WTC11 (cell line): Measurements from ENCODE around the gene FGF23. TPM values are rescaled to one million over a fixed set of nuclear protein-coding genes. Genes with fewer than 3 reads are reported as not detected.

ENCODE experiments used
- ATAC-seq: fragments of 200-7000 bp; cut with Tn5 transposase; 2 replicates; pipeline ENCODE4 v1.10.0; 2021; ENCODE audit warnings: mild to moderate bottlenecking, moderate library complexity
- CTCF ChIA-PET: fragments of 300-600 bp; sonication (Branson Sonifier 250); formaldehyde crosslinking; loops from one replicate; lab custom pipeline; 2021; ENCODE audit warnings: antibody characterized with exemption; lab: Charles Lee
- POLR2A ChIA-PET: fragments of 350-600 bp; sonication (Branson Sonifier 250); formaldehyde crosslinking; loops from one replicate; lab custom pipeline; 2021; ENCODE audit warnings: antibody characterized with exemption; lab: Charles Lee
- DNase-seq: peaks from one replicate; pipeline ENCODE4 v3.0.0; 2021; ENCODE audit warnings: low spot score
- H3K27ac Mint-ChIP-seq: 2 replicates; pipeline ENCODE4 v1.8.0; 2021; ENCODE audit warnings: mixed read lengths
- H3K27me3 Mint-ChIP-seq: 2 replicates; pipeline ENCODE4 v1.8.0; 2021; ENCODE audit warnings: low read depth, mild to moderate bottlenecking, moderate library complexity, mixed read lengths
- H3K36me3 Mint-ChIP-seq: 2 replicates; pipeline ENCODE4 v1.8.0; 2021; ENCODE audit warnings: mixed read lengths
- H3K4me1 Mint-ChIP-seq: 2 replicates; pipeline ENCODE4 v1.8.0; 2022; ENCODE audit warnings: mixed read lengths
- H3K4me3 Mint-ChIP-seq: 2 replicates; pipeline ENCODE4 v1.8.0; 2021; ENCODE audit warnings: mild to moderate bottlenecking, moderate library complexity, mixed read lengths
- H3K9me3 Mint-ChIP-seq: 2 replicates; pipeline ENCODE4 v1.8.0; 2021; ENCODE audit warnings: mixed read lengths
- CTCF ChIP-seq: fragments of 200-600 bp; IDR thresholded peaks from 2 replicates; pipeline ENCODE4 v1.8.0; 2022; ENCODE audit warnings: antibody characterized with exemption
- ELF4 ChIP-seq: sonication (generic); formaldehyde crosslinking; IDR thresholded peaks from 2 replicates; pipeline ENCODE4 v1.8.1; 2022; ENCODE audit warnings: low read depth, mild to moderate bottlenecking, moderate library complexity, missing genetic modification reagents
- ERG ChIP-seq: fragments of 250-450 bp; sonication (Bioruptor Pico); IDR thresholded peaks from 2 replicates; pipeline ENCODE4 v1.8.0; 2021; ENCODE audit warnings: mild to moderate bottlenecking
- ESRRA ChIP-seq: sonication (generic); formaldehyde crosslinking; IDR thresholded peaks from 2 replicates; pipeline ENCODE4 v1.8.1; 2022; ENCODE audit warnings: mild to moderate bottlenecking, missing genetic modification reagents, borderline replicate concordance
- ETV6 ChIP-seq: sonication (generic); formaldehyde crosslinking; IDR thresholded peaks from 2 replicates; pipeline ENCODE4 v1.8.1; 2022; ENCODE audit warnings: mild to moderate bottlenecking, missing genetic modification reagents
- GRHL2 ChIP-seq: fragments of 250-450 bp; sonication (Bioruptor Pico); IDR thresholded peaks from 2 replicates; pipeline ENCODE4 v1.8.0; 2022; ENCODE audit warnings: mild to moderate bottlenecking, moderate library complexity; ENCODE audit not compliant: insufficient replicate concordance, severe bottlenecking
- GTF2I ChIP-seq: fragments of 250-450 bp; sonication (Bioruptor Pico); conservative IDR thresholded peaks from 2 replicates; pipeline ENCODE4 v1.4.0; 2021; ENCODE audit warnings: mild to moderate bottlenecking
- IRF1 ChIP-seq: sonication (generic); formaldehyde crosslinking; IDR thresholded peaks from 2 replicates; pipeline ENCODE4 v1.8.0; 2023; ENCODE audit warnings: missing genetic modification reagents
- IRF2 ChIP-seq: sonication (generic); formaldehyde crosslinking; IDR thresholded peaks from 2 replicates; pipeline ENCODE4 v1.8.0; 2022; ENCODE audit warnings: low read depth, missing genetic modification reagents, borderline replicate concordance
- JAZF1 ChIP-seq: fragments of 250-450 bp; sonication (Bioruptor Pico); IDR thresholded peaks from 2 replicates; pipeline ENCODE4 v1.9.0; 2021; ENCODE audit warnings: moderate library complexity, mild to moderate bottlenecking, inconsistent platforms
- MLX ChIP-seq: sonication (generic); formaldehyde crosslinking; IDR thresholded peaks from 2 replicates; pipeline ENCODE4 v1.8.1; 2023; ENCODE audit warnings: mild to moderate bottlenecking, missing genetic modification reagents, moderate library complexity
- MYBL2 ChIP-seq: sonication (generic); formaldehyde crosslinking; IDR thresholded peaks from 2 replicates; pipeline ENCODE4 v1.8.1; 2023; ENCODE audit warnings: mild to moderate bottlenecking, moderate library complexity, missing genetic modification reagents
- NR1H2 ChIP-seq: sonication (generic); formaldehyde crosslinking; IDR thresholded peaks from 2 replicates; pipeline ENCODE4 v1.9.0; 2021; ENCODE audit warnings: mild to moderate bottlenecking, moderate library complexity, missing genetic modification reagents
- NR3C1 ChIP-seq: sonication (generic); formaldehyde crosslinking; conservative IDR thresholded peaks from 2 replicates; pipeline ENCODE4 v1.8.1; 2023; ENCODE audit warnings: low read depth, mild to moderate bottlenecking, missing genetic modification reagents
- PRRX2 ChIP-seq: fragments of 250-450 bp; sonication (Bioruptor Pico); IDR thresholded peaks from 2 replicates; pipeline ENCODE4 v1.8.0; 2021; ENCODE audit warnings: mild to moderate bottlenecking
- RELA ChIP-seq: sonication (generic); formaldehyde crosslinking; IDR thresholded peaks from 2 replicates; pipeline ENCODE4 v1.8.1; 2022; ENCODE audit warnings: missing genetic modification reagents, mild to moderate bottlenecking, borderline replicate concordance
- USF1 ChIP-seq: sonication (generic); formaldehyde crosslinking; IDR thresholded peaks from 2 replicates; pipeline ENCODE4 v1.8.0; 2022; ENCODE audit warnings: mild to moderate bottlenecking, missing genetic modification reagents
- ZNF219 ChIP-seq: sonication (generic); formaldehyde crosslinking; IDR thresholded peaks from 2 replicates; pipeline ENCODE4 v1.8.0; 2023; ENCODE audit warnings: missing genetic modification reagents, mild to moderate bottlenecking, borderline replicate concordance
- ZNF263 ChIP-seq: sonication (generic); formaldehyde crosslinking; IDR thresholded peaks from 2 replicates; pipeline ENCODE4 v1.8.1; 2022; ENCODE audit warnings: low read depth, mild to moderate bottlenecking, moderate library complexity, missing genetic modification reagents
- ZNF416 ChIP-seq: fragments of 250-450 bp; sonication (Bioruptor Pico); IDR thresholded peaks from 2 replicates; pipeline ENCODE4 v1.9.0; 2021; ENCODE audit warnings: mild to moderate bottlenecking, inconsistent platforms
- ZNF423 ChIP-seq: fragments of 250-450 bp; sonication (Bioruptor Pico); IDR thresholded peaks from 2 replicates; pipeline ENCODE4 v2.1.2; 2022; ENCODE audit warnings: mild to moderate bottlenecking, moderate library complexity
- ZNF512 ChIP-seq: sonication (generic); formaldehyde crosslinking; IDR thresholded peaks from 2 replicates; pipeline ENCODE4 v1.8.1; 2022; ENCODE audit warnings: missing genetic modification reagents, borderline replicate concordance
- total RNA-seq: library from RNA; stranded (reverse); gene quantifications from 3 replicates; pipeline ENCODE4 v1.2.3, GENCODE V29; 2021

Gene FGF23
- total RNA-seq, 1 experiment from 2014 or later = 0.24 TPM

- no peak overlapping the region for H3K4me3 Mint-ChIP-seq
- peaks cover 4% of the 10 kb centered on the region; the same call in 1 of the 2 replicates for H3K4me1 Mint-ChIP-seq
- no peak for TF ChIP-seq ZNF219
- TF ChIP-seq JAZF1 (CRISPR knock-in tag) = no peak
- no peak for TF ChIP-seq IRF1
- TF ChIP-seq NR3C1 (CRISPR knock-in tag) = no peak
- peak; percentile 38 for TF ChIP-seq CTCF
- ATAC-seq = peak; percentile 77
- DNase-seq = peak; percentile 26
- ChIA-PET POLR2A (no interaction called here), CTCF (interaction anchor here (0.5 to 1.5 kb wide), 14 partner anchors 12 to 502 kb away, joined by 3 to 9 read pairs (median 4); partner anchors contain the start of gene DYRK4)
- H3K27me3 Mint-ChIP-seq = no peaks in the 10 kb centered on the region
- peaks cover 9% of the 10 kb centered on the region for H3K9me3 Mint-ChIP-seq
- no peak overlapping the region for H3K27ac Mint-ChIP-seq
- H3K36me3 Mint-ChIP-seq = peaks cover 31% of the 10 kb centered on the region
These were observed 25.7 kb downstream of the FGF23 start for GRCh38 chr12:4353785-4354208.

- no peak for TF ChIP-seq ELF4 (CRISPR knock-in tag)
- CTCF ChIA-PET = no interaction called here
- peaks cover 77% of the 10 kb centered on the region for H3K36me3 Mint-ChIP-seq
- no peak for DNase-seq
- H3K4me3 Mint-ChIP-seq = no peak overlapping the region
- ATAC-seq = no peak
- H3K4me1 Mint-ChIP-seq = no peaks in the 10 kb centered on the region
- POLR2A ChIA-PET = no interaction called here
- peaks cover 10% of the 10 kb centered on the region for H3K27me3 Mint-ChIP-seq
- peaks cover 36% of the 10 kb centered on the region for H3K9me3 Mint-ChIP-seq
- no peak overlapping the region for H3K27ac Mint-ChIP-seq
These were observed 32.6 kb downstream of the FGF23 start for GRCh38 chr12:4346931-4347330.

- no peaks in the 10 kb centered on the region for H3K4me1 Mint-ChIP-seq
- TF ChIP-seq ZNF512 (CRISPR knock-in tag) = no peak
- TF ChIP-seq NR1H2 (CRISPR knock-in tag) = no peak
- TF ChIP-seq ZNF423 (CRISPR knock-in tag) = no peak
- no peak for TF ChIP-seq ETV6 (CRISPR knock-in tag)
- no peak for TF ChIP-seq ESRRA
- no peak for TF ChIP-seq IRF2 (CRISPR knock-in tag)
- no peak overlapping the region for H3K27ac Mint-ChIP-seq
- H3K36me3 Mint-ChIP-seq = peaks cover 44% of the 10 kb centered on the region
- peaks cover 17% of the 10 kb centered on the region for H3K9me3 Mint-ChIP-seq
- no peak for DNase-seq
- no peak for ATAC-seq
- no peak overlapping the region for H3K4me3 Mint-ChIP-seq
- ChIA-PET CTCF (no interaction called here), POLR2A (no interaction called here)
- H3K27me3 Mint-ChIP-seq = no peaks in the 10 kb centered on the region
These were observed 47.7 kb downstream of the FGF23 start for GRCh38 chr12:4331842-4332241.

- DNase-seq (no peak), ATAC-seq (no peak)
- Mint-ChIP-seq H3K36me3 (peaks cover 39% of the 10 kb centered on the region), H3K27me3 (no peaks in the 10 kb centered on the region), H3K4me1 (no peaks in the 10 kb centered on the region), H3K4me3 (no peak overlapping the region), H3K9me3 (peaks cover 11% of the 10 kb centered on the region), H3K27ac (no peak overlapping the region; the same call in 1 of the 2 replicates)
- ChIA-PET POLR2A (no interaction called here), CTCF (no interaction called here)
- TF ChIP-seq MLX (CRISPR knock-in tag) (no peak), RELA (no peak), GTF2I (CRISPR knock-in tag) (no peak), GRHL2 (no peak), ZNF512 (CRISPR knock-in tag) (no peak), ZNF263 (CRISPR knock-in tag) (no peak), USF1 (no peak), ERG (CRISPR knock-in tag) (no peak), ZNF423 (CRISPR knock-in tag) (no peak), ZNF416 (no peak), MYBL2 (no peak), PRRX2 (CRISPR knock-in tag) (no peak)
These were observed 48.3 kb downstream of the FGF23 start for GRCh38 chr12:4331221-4331620.
